Trophoblast cell (in vitro differentiated cells and primary cell): ENCODE data around the gene ZNF554.

Experiments used
- DNase-seq, 2 donors: peaks; one replicate each; pipeline ENCODE4 v3.0.0-alpha.2; 2016
- H2AFZ ChIP-seq: 2 replicates; pipeline ENCODE4 v1.6.1; 2013; ENCODE audit warnings: low read length, moderate library complexity, mild to moderate bottlenecking; ENCODE audit not compliant: insufficient read depth, poor library complexity
- H2AK5ac ChIP-seq: 2 replicates; pipeline ENCODE4 v1.6.1; 2013; ENCODE audit warnings: mild to moderate bottlenecking, low read length
- H2BK120ac ChIP-seq: 2 replicates; pipeline ENCODE4 v1.6.1; 2013; ENCODE audit warnings: low read length, mild to moderate bottlenecking, moderate library complexity; ENCODE audit not compliant: insufficient read depth, poor library complexity
- H2BK12ac ChIP-seq: 2 replicates; pipeline ENCODE4 v1.6.1; 2013; ENCODE audit warnings: mild to moderate bottlenecking, low read length, moderate library complexity
- H2BK5ac ChIP-seq: 2 replicates; pipeline ENCODE4 v1.6.1; 2013; ENCODE audit warnings: low read length, low read depth, moderate library complexity, mild to moderate bottlenecking; ENCODE audit not compliant: poor library complexity
- H3K14ac ChIP-seq: 2 replicates; pipeline ENCODE4 v1.6.1; 2013; ENCODE audit warnings: mild to moderate bottlenecking, low read length
- H3K18ac ChIP-seq: 2 replicates; pipeline ENCODE4 v1.6.1; 2013; ENCODE audit warnings: mild to moderate bottlenecking, low read length
- H3K23ac ChIP-seq: 2 replicates; pipeline ENCODE4 v1.6.1; 2013; ENCODE audit warnings: low read length
- H3K27ac ChIP-seq: 2 replicates; pipeline ENCODE4 v1.5.1; 2013; ENCODE audit warnings: low read depth, mild to moderate bottlenecking, inconsistent platforms, low read length, moderate library complexity
- H3K27me3 ChIP-seq: 2 replicates; pipeline ENCODE4 v1.6.1; 2013; ENCODE audit warnings: inconsistent platforms, mild to moderate bottlenecking, low read length, moderate library complexity; ENCODE audit not compliant: insufficient read depth
- H3K36me3 ChIP-seq, 2 experiments: 1 replicate in 1 of 2; 2 replicates in 1 of 2; pipeline ENCODE4 v1.6.1; 2013; ENCODE audit warnings: low read length in 2 of 2, mild to moderate bottlenecking in 2 of 2, moderate library complexity in 1 of 2; ENCODE audit not compliant: insufficient read depth in 2 of 2, control insufficient read depth in 1 of 2
- H3K4ac ChIP-seq: 2 replicates; pipeline ENCODE4 v1.6.1; 2013; ENCODE audit warnings: low read depth, mild to moderate bottlenecking, low read length, moderate library complexity
- H3K4me1 ChIP-seq, 2 experiments: 1 replicate in 1 of 2; 2 replicates in 1 of 2; pipeline ENCODE4 v1.6.1; 2013; ENCODE audit warnings: low read length in 2 of 2, mild to moderate bottlenecking in 2 of 2, moderate library complexity in 1 of 2; ENCODE audit not compliant: insufficient read depth in 2 of 2, control insufficient read depth in 1 of 2
- H3K4me2 ChIP-seq: 2 replicates; pipeline ENCODE4 v1.6.1; 2013; ENCODE audit warnings: inconsistent platforms, mild to moderate bottlenecking, low read length, moderate library complexity
- H3K4me3 ChIP-seq: 2 replicates; pipeline ENCODE4 v1.5.1; 2013; ENCODE audit warnings: mild to moderate bottlenecking, low read depth, low read length, inconsistent platforms
- H3K79me1 ChIP-seq: one replicate; pipeline ENCODE4 v1.6.1; 2013; ENCODE audit warnings: low read length
- H3K79me2 ChIP-seq: 2 replicates; pipeline ENCODE4 v1.6.1; 2013; ENCODE audit warnings: low read length, mild to moderate bottlenecking; ENCODE audit not compliant: control insufficient read depth, insufficient read depth, poor library complexity
- H3K9ac ChIP-seq: 2 replicates; pipeline ENCODE4 v1.6.1; 2013; ENCODE audit warnings: mild to moderate bottlenecking, low read length
- H3K9me3 ChIP-seq: 2 replicates; pipeline ENCODE4 v1.6.1; 2013; ENCODE audit warnings: low read depth, mild to moderate bottlenecking, control low read depth, inconsistent platforms, low read length; ENCODE audit not compliant: insufficient read depth
- H4K12ac ChIP-seq: 2 replicates; pipeline ENCODE4 v1.6.1; 2013; ENCODE audit warnings: low read depth, mild to moderate bottlenecking, low read length, moderate library complexity
- H4K8ac ChIP-seq: 2 replicates; pipeline ENCODE4 v1.6.1; 2013; ENCODE audit warnings: low read depth, mild to moderate bottlenecking, low read length, moderate library complexity
- H4K91ac ChIP-seq: one replicate; pipeline ENCODE4 v1.6.1; 2013; ENCODE audit warnings: low read depth, mild to moderate bottlenecking, low read length, moderate library complexity
- WGBS: extraction: QIAGEN DNeasy Blood & Tissue Kit; methylation state at CpG from one replicate; pipeline ENCODE4 v1.1.7; 2013; ENCODE audit warnings: missing lambda C conversion rate; ENCODE audit not compliant: insufficient read length, insufficient coverage; ENCODE audit errors: extremely low coverage; 5-methylcytosine and 5-hydroxymethylcytosine counted together

Gene ZNF554

DNA sequence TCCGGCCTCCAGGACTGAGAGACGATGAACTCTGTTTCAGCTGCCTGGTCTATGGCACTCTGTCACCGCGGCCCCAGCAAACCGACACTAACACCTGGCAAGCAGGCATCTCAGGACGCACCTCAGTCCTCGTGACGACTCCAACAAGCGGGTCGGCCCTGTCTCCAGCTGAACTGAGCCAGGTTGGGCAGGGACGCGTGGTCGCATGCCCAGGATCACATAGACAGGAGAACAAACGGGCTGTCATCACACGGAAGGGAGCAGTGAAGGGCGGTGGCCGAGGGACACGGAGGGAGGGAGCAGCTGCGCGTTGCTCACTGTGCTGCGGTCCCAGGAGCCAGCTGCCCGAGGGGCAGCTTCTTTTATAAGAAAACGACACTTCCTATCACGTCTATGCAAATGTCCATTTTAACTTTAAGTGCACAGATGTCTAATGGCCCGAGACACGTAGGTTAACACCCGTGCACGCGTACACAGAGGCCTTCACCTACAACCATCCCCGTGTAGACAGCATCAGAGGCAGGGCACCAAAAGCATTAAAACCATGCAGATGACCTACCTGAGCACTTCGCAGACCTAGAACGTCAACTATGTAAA, 45.5 kb upstream of the ZNF554 start:
- Histone ChIP-seq H4K12ac (no peak overlapping the region), H3K4ac (peak overlapping the region; percentile 96), H3K9ac (no peak overlapping the region), H3K9me3 (no peaks in the 10 kb centered on the region), H3K18ac (no peak overlapping the region), H3K36me3 (peaks cover 41 to 50% of the 10 kb centered on the region in 2 experiments), H2BK12ac (no peak overlapping the region), H2BK120ac (no peak overlapping the region), H2AK5ac (no peak overlapping the region), H3K23ac (no peak overlapping the region), H3K4me1 (peaks cover 21 to 22% of the 10 kb centered on the region in 2 experiments), H3K4me2 (no peak overlapping the region), H3K27ac (no peak overlapping the region), H3K4me3 (no peak overlapping the region), H3K27me3 (no peaks in the 10 kb centered on the region), H3K79me1 (no peaks in the 10 kb centered on the region), H4K91ac (no peak overlapping the region), H2AFZ (no peak overlapping the region), H3K79me2 (peaks cover 39% of the 10 kb centered on the region), H4K8ac (no peak overlapping the region), H2BK5ac (no peak overlapping the region), H3K14ac (no peak overlapping the region)
- no CpG with 5 or more reads among the region's 32 CpGs for WGBS
- DNase-seq, result no peak

GRCh38 chr19:2774953-2775555, 44.6 kb upstream of the ZNF554 start:
- H3K4me1 ChIP-seq, result peaks cover 21 to 22% of the 10 kb centered on the region in 2 experiments
- H3K79me1 ChIP-seq, result no peaks in the 10 kb centered on the region
- no peak for DNase-seq
- no peak overlapping the region for H2BK120ac ChIP-seq
- no peaks in the 10 kb centered on the region for H3K9me3 ChIP-seq
- H3K18ac ChIP-seq, result peak overlapping the region; percentile 25
- peak overlapping the region; percentile 28 for H3K14ac ChIP-seq
- no peak overlapping the region for H3K9ac ChIP-seq
- H2AK5ac ChIP-seq, result no peak overlapping the region
- WGBS, result no CpG with 5 or more reads among the region's 24 CpGs
- peak overlapping the region; percentile 96 for H3K4ac ChIP-seq
- H3K23ac ChIP-seq, result no peak overlapping the region
- no peak overlapping the region for H4K8ac ChIP-seq
- no peaks in the 10 kb centered on the region for H3K27me3 ChIP-seq
- H2BK5ac ChIP-seq, result peak overlapping the region; percentile 1
- peak overlapping the region; percentile 17 for H2BK12ac ChIP-seq
- peaks cover 47% of the 10 kb centered on the region for H3K79me2 ChIP-seq
- H2AFZ ChIP-seq, result peak overlapping the region; percentile 17
- peak overlapping the region; percentile 31 for H4K91ac ChIP-seq
- no peak overlapping the region for H3K27ac ChIP-seq
- H3K4me3 ChIP-seq, result no peak overlapping the region
- H4K12ac ChIP-seq, result peak overlapping the region; percentile 31
- no peak overlapping the region for H3K4me2 ChIP-seq
- peaks cover 41 to 50% of the 10 kb centered on the region in 2 experiments for H3K36me3 ChIP-seq

- Histone ChIP-seq H4K12ac (no peak overlapping the region), H3K14ac (no peak overlapping the region), H2AK5ac (no peak overlapping the region), H3K36me3 (peaks cover 34 to 43% of the 10 kb centered on the region in 2 experiments), H3K18ac (no peak overlapping the region), H2BK12ac (no peak overlapping the region), H3K9me3 (no peaks in the 10 kb centered on the region), H3K4me2 (no peak overlapping the region), H4K8ac (no peak overlapping the region), H2BK5ac (no peak overlapping the region), H2BK120ac (no peak overlapping the region), H3K79me1 (no peaks in the 10 kb centered on the region), H3K23ac (no peak overlapping the region), H3K27ac (no peak overlapping the region), H3K79me2 (peaks cover 51% of the 10 kb centered on the region), H3K4me1 (peaks cover 21 to 22% of the 10 kb centered on the region in 2 experiments), H3K9ac (no peak overlapping the region), H2AFZ (no peak overlapping the region), H3K4ac (peak overlapping the region; percentile 96), H4K91ac (peak overlapping the region; percentile 7), H3K27me3 (no peaks in the 10 kb centered on the region), H3K4me3 (no peak overlapping the region)
- DNase-seq, result peak; percentile 26 to 44
- no CpG with 5 or more reads among the region's 29 CpGs for WGBS
Observed at GRCh38 chr19:2775556-2776430, 43.9 kb upstream of the ZNF554 start.

- Histone ChIP-seq H3K27ac (no peak overlapping the region), H2BK5ac (no peak overlapping the region), H3K4me1 (peaks cover 12 to 16% of the 10 kb centered on the region in 2 experiments), H3K4ac (peak overlapping the region; percentile 90), H3K36me3 (peaks cover 25 to 33% of the 10 kb centered on the region in 2 experiments), H3K14ac (no peak overlapping the region), H3K79me1 (peaks cover 7% of the 10 kb centered on the region), H2BK120ac (no peak overlapping the region), H3K4me2 (no peak overlapping the region), H3K18ac (no peak overlapping the region), H2BK12ac (no peak overlapping the region), H3K4me3 (no peak overlapping the region), H4K8ac (no peak overlapping the region), H3K79me2 (peaks cover 66% of the 10 kb centered on the region), H4K12ac (no peak overlapping the region), H2AFZ (no peak overlapping the region), H2AK5ac (no peak overlapping the region), H3K23ac (no peak overlapping the region), H4K91ac (no peak overlapping the region), H3K9me3 (no peaks in the 10 kb centered on the region), H3K27me3 (no peaks in the 10 kb centered on the region), H3K9ac (no peak overlapping the region)
- no CpG with 5 or more reads among the region's 19 CpGs for WGBS
- no peak for DNase-seq
Observed at GRCh38 chr19:2777952-2778683, 41.5 kb upstream of the ZNF554 start.
